Mesenchymal stem cell (in vitro differentiated cells and primary cell): ENCODE measurements around the gene RBBP4.
"Not testable (repeated sequence)": the region's sequence is repeated elsewhere in the genome, so short reads cannot be mapped to it uniquely, and the experiment has no call there.

Experiments
- DNase-seq: peaks from one replicate; pipeline ENCODE4 v3.0.0-alpha.2; 2013
- H2AFZ ChIP-seq: one replicate; pipeline ENCODE4 v1.6.1; 2013; ENCODE audit warnings: low read depth, mild to moderate bottlenecking, control low read depth, inconsistent platforms, low read length, moderate library complexity
- H2AK5ac ChIP-seq: 2 replicates; pipeline ENCODE4 v1.6.1; 2013; ENCODE audit warnings: low read length, moderate library complexity, mild to moderate bottlenecking, inconsistent platforms; ENCODE audit not compliant: severe bottlenecking
- H2BK120ac ChIP-seq: one replicate; pipeline ENCODE4 v1.6.1; 2013; ENCODE audit warnings: low read depth, mild to moderate bottlenecking, inconsistent platforms, low read length, moderate library complexity
- H2BK12ac ChIP-seq, 2 experiments: one replicate each; pipeline ENCODE4 v1.6.1; 2013; ENCODE audit warnings: inconsistent platforms in 2 of 2, low read length in 2 of 2, mild to moderate bottlenecking in 2 of 2, moderate library complexity in 2 of 2, control low read depth in 1 of 2
- H2BK15ac ChIP-seq: one replicate; pipeline ENCODE4 v1.6.1; 2013; ENCODE audit warnings: mild to moderate bottlenecking, low read depth, inconsistent platforms; ENCODE audit not compliant: poor library complexity, severe bottlenecking
- H2BK5ac ChIP-seq: 2 replicates; pipeline ENCODE4 v1.6.1; 2013; ENCODE audit warnings: low read depth, mild to moderate bottlenecking, low read length, control low read depth, inconsistent platforms; ENCODE audit not compliant: poor library complexity, severe bottlenecking
- H3K14ac ChIP-seq, 2 experiments: one replicate each; pipeline ENCODE4 v1.6.1; 2013; ENCODE audit warnings: inconsistent platforms in 2 of 2, low read length in 2 of 2, control low read depth in 1 of 2, mild to moderate bottlenecking in 1 of 2, moderate library complexity in 1 of 2
- H3K18ac ChIP-seq, 2 experiments: one replicate each; pipeline ENCODE4 v1.6.1; 2013; ENCODE audit warnings: inconsistent platforms in 2 of 2, low read length in 2 of 2, control low read depth in 1 of 2, low read depth in 1 of 2, mild to moderate bottlenecking in 1 of 2
- H3K23ac ChIP-seq, 2 experiments: one replicate each; pipeline ENCODE4 v1.6.1; 2013; ENCODE audit warnings: inconsistent platforms in 2 of 2, low read length in 2 of 2, mild to moderate bottlenecking in 2 of 2, moderate library complexity in 2 of 2, control low read depth in 1 of 2
- H3K27ac ChIP-seq: 2 replicates; pipeline ENCODE4 v1.5.1; 2013; ENCODE audit warnings: mild to moderate bottlenecking, moderate library complexity, low read length, control low read depth, inconsistent platforms; ENCODE audit not compliant: poor library complexity, severe bottlenecking
- H3K27me3 ChIP-seq, 2 experiments: 2 replicates each; pipeline versions ENCODE4 v1.6.1 to v1.7.0; 2013; ENCODE audit warnings: low read length in 2 of 2, mild to moderate bottlenecking in 2 of 2, moderate library complexity in 2 of 2, control low read depth in 1 of 2, inconsistent platforms in 1 of 2; ENCODE audit not compliant: control insufficient read depth in 1 of 2, insufficient read depth in 1 of 2
- H3K36me3 ChIP-seq, 2 experiments: 2 replicates each; pipeline versions ENCODE4 v1.6.1 to v1.7.0; 2013; ENCODE audit warnings: low read length in 2 of 2, control low read depth in 1 of 2, inconsistent platforms in 1 of 2, low read depth in 1 of 2, mild to moderate bottlenecking in 1 of 2; ENCODE audit not compliant: insufficient read depth in 2 of 2, control insufficient read depth in 1 of 2
- H3K4ac ChIP-seq, 2 experiments: one replicate each; pipeline ENCODE4 v1.6.1; 2013; ENCODE audit warnings: inconsistent platforms in 2 of 2, low read length in 2 of 2, mild to moderate bottlenecking in 2 of 2, moderate library complexity in 2 of 2, control low read depth in 1 of 2, low read depth in 1 of 2
- H3K4me1 ChIP-seq: 2 replicates; pipeline ENCODE4 v1.6.1; 2013; ENCODE audit warnings: low read depth, low read length, control low read depth; ENCODE audit not compliant: control insufficient read depth, insufficient read depth
- H3K4me2 ChIP-seq: 2 replicates; pipeline ENCODE4 v1.6.1; 2013; ENCODE audit warnings: low read length, mild to moderate bottlenecking, inconsistent platforms; ENCODE audit not compliant: poor library complexity, severe bottlenecking
- H3K4me3 ChIP-seq, 2 experiments: 2 replicates each; pipeline versions ENCODE4 v1.5.1 to v1.7.0; 2013; ENCODE audit warnings: low read length in 2 of 2, mild to moderate bottlenecking in 2 of 2, control low read depth in 1 of 2, low read depth in 1 of 2; ENCODE audit not compliant: insufficient read depth in 1 of 2
- H3K79me1 ChIP-seq: replicated peaks from 2 replicates; pipeline ENCODE4 v1.6.1; 2013; ENCODE audit warnings: mild to moderate bottlenecking, control low read depth, low read length, inconsistent platforms; ENCODE audit not compliant: poor library complexity, severe bottlenecking
- H3K9ac ChIP-seq: 2 replicates; pipeline ENCODE4 v1.7.0; 2013; ENCODE audit warnings: mild to moderate bottlenecking, low read length, moderate library complexity
- H3K9me3 ChIP-seq: 2 replicates; pipeline ENCODE4 v1.7.0; 2013; ENCODE audit warnings: mild to moderate bottlenecking, low read length; ENCODE audit not compliant: control insufficient read depth
- H4K8ac ChIP-seq: one replicate; pipeline ENCODE4 v1.6.1; 2013; ENCODE audit warnings: inconsistent platforms, mild to moderate bottlenecking, low read length, moderate library complexity
- H4K91ac ChIP-seq: one replicate; pipeline ENCODE4 v1.6.1; 2013; ENCODE audit warnings: mild to moderate bottlenecking, low read length, inconsistent platforms
- WGBS: methylation state at CpG from one replicate; pipeline ENCODE4 v1.1.7; 2013; ENCODE audit warnings: mixed read lengths; 5-methylcytosine and 5-hydroxymethylcytosine counted together

The RBBP4 gene

DNA sequence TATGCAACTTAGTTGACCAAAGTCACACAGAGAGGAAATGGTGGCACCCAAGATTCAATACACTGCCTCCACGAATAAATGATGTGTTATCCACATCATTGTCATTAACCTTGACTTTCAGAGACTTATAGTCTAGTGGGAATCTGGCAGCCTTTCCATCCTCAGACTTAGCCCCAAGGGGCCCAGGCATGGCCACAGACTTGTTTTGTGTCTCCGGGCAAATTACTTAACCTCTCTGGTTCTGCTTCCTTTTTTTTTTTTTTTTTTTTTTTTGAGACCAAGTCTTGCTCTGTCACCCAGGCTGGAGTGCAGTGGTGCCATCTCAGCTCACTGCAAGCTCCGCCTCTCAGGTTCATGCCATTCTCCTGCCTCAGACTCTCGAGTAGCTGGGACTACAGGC lies 60.2 kb downstream of the RBBP4 start:
- H2AFZ ChIP-seq = peak overlapping the region; percentile 10
- H2BK15ac ChIP-seq, H2BK5ac ChIP-seq, H3K14ac ChIP-seq, H4K91ac ChIP-seq, H3K9ac ChIP-seq, H2BK120ac ChIP-seq, H3K18ac ChIP-seq, H3K4me3 ChIP-seq, H3K27me3 ChIP-seq, DNase-seq, H3K79me1 ChIP-seq, H3K27ac ChIP-seq, H3K36me3 ChIP-seq, H3K23ac ChIP-seq, H3K9me3 ChIP-seq, H2BK12ac ChIP-seq, H2AK5ac ChIP-seq, H3K4me2 ChIP-seq, H4K8ac ChIP-seq, H3K4ac ChIP-seq: not testable (repeated sequence)
- H3K4me1 ChIP-seq = peaks cover 14% of the 10 kb centered on the region
- WGBS = 90% methylated on average over 3 of the region's 4 CpGs

DNA sequence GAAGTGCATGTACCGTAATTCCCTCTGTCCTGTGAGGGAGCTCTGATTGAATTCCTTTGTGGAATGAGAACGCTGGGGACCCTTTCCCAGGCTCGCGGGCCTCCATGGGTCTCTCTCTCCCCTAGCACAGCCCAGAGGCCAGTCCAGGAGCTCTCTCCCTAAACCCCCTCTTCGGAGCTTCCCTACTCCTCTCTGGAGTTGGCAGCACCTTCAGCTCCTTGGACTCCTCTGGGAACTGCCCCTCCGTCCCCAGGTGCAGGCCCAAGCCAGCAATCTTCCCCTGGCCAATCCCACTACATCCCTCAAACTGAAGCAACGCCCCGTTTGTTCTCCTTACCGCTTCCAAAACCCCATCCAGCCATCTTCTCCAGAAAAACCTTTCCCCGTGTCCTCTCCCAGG lies 62.1 kb downstream of the RBBP4 start:
- Histone ChIP-seq H3K4me3 (no peak overlapping the region), H2BK120ac (no peak overlapping the region), H4K8ac (peak overlapping the region; percentile 21), H2AFZ (no peak overlapping the region), H3K4me2 (no peak overlapping the region), H3K27me3 (no peaks in the 10 kb centered on the region), H3K9me3 (no peaks in the 10 kb centered on the region), H2BK12ac (no peak overlapping the region), H2BK15ac (no peak overlapping the region), H2BK5ac (no peak overlapping the region), H3K79me1 (no peaks in the 10 kb centered on the region), H3K4ac (no peak overlapping the region), H3K14ac (no peak overlapping the region), H3K4me1 (peaks cover 20% of the 10 kb centered on the region), H3K9ac (no peak overlapping the region), H3K18ac (no peak overlapping the region), H2AK5ac (no peak overlapping the region), H3K27ac (no peak overlapping the region), H3K36me3 (no peaks in the 10 kb centered on the region), H3K23ac (no peak overlapping the region), H4K91ac (no peak overlapping the region)
- DNase-seq = no peak
- WGBS = 95% methylated on average over 10 of the region's 10 CpGs

DNA sequence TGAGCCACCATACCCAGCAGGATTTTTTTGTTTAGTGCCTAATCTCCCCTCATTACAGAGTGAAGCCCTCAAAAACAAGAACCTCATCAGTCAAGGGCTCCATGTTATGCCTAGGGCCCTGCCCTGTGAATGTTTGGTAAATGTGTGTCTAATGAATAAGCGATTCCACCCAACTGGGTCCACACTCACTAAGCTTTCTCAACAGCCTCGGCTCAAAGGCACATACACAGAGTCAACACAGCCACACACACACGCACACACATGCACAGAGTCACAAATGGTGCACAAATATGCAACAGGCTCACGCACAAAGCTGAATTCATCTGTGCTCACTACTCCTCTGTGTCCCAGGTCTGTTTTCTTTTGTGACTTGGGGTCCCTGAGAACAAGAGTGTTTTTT lies 63.3 kb downstream of the RBBP4 start:
- Histone ChIP-seq H3K9ac (no peak overlapping the region), H3K14ac (no peak overlapping the region), H2BK5ac (no peak overlapping the region), H3K23ac (peak overlapping the region in 1 of 2 experiments; percentile 84), H2AFZ (no peak overlapping the region), H3K36me3 (no peaks in the 10 kb centered on the region), H2BK15ac (no peak overlapping the region), H3K4me1 (peaks cover 17% of the 10 kb centered on the region), H4K8ac (no peak overlapping the region), H3K18ac (peak overlapping the region in 1 of 2 experiments; percentile 23), H3K4ac (no peak overlapping the region), H2BK12ac (no peak overlapping the region), H3K27me3 (no peaks in the 10 kb centered on the region), H3K79me1 (no peaks in the 10 kb centered on the region), H4K91ac (no peak overlapping the region), H3K4me2 (no peak overlapping the region), H2BK120ac (no peak overlapping the region), H3K9me3 (no peaks in the 10 kb centered on the region), H3K4me3 (no peak overlapping the region), H2AK5ac (no peak overlapping the region), H3K27ac (no peak overlapping the region)
- no peak for DNase-seq
- WGBS = 93% methylated on average over 4 of the region's 4 CpGs

- Histone ChIP-seq H3K4ac (peak overlapping the region in 1 of 2 experiments; percentile 62), H4K8ac (no peak overlapping the region), H3K36me3 (no peaks in the 10 kb centered on the region), H2BK120ac (no peak overlapping the region), H3K4me2 (no peak overlapping the region), H2BK12ac (no peak overlapping the region), H2AFZ (no peak overlapping the region), H3K4me3 (no peak overlapping the region), H2BK5ac (no peak overlapping the region), H3K9me3 (no peaks in the 10 kb centered on the region), H2BK15ac (no peak overlapping the region), H3K27ac (no peak overlapping the region), H3K4me1 (peaks cover 17% of the 10 kb centered on the region), H3K27me3 (no peaks in the 10 kb centered on the region), H3K23ac (no peak overlapping the region), H3K79me1 (no peaks in the 10 kb centered on the region), H2AK5ac (peak overlapping the region; percentile 20), H3K14ac (peak overlapping the region in 1 of 2 experiments; percentile 46), H4K91ac (no peak overlapping the region), H3K9ac (no peak overlapping the region), H3K18ac (no peak overlapping the region)
- no peak for DNase-seq
- 91% methylated on average over 4 of the region's 4 CpGs for WGBS
These were observed 64.9 kb downstream of the RBBP4 start for GRCh38 chr1:32715901-32716311.
